Ishikawa (cell line): Measurements from ENCODE around the gene ATP9B.

Experiments
- CEBPB ChIP-seq: IDR thresholded peaks from 2 replicates; pipeline ENCODE4 v1.6.1; 2012
- CREB1 ChIP-seq: IDR thresholded peaks from 2 replicates; pipeline ENCODE4 v1.6.1; 2012; ENCODE audit warnings: low read depth
- EGR1 ChIP-seq: IDR thresholded peaks from 2 replicates; pipeline ENCODE4 v1.6.1; 2012
- EP300 ChIP-seq: IDR thresholded peaks from 2 replicates; pipeline ENCODE4 v1.6.1; 2012; ENCODE audit warnings: borderline replicate concordance
- FOXM1 ChIP-seq: IDR thresholded peaks from 2 replicates; pipeline ENCODE4 v1.6.1; 2012; ENCODE audit warnings: low read depth, borderline replicate concordance
- NFIC ChIP-seq: IDR thresholded peaks from 2 replicates; pipeline ENCODE4 v1.6.1; 2012
- RAD21 ChIP-seq: IDR thresholded peaks from 2 replicates; pipeline ENCODE4 v1.6.1; 2012; ENCODE audit warnings: low read depth
- TAF1 ChIP-seq: IDR thresholded peaks from 2 replicates; pipeline ENCODE4 v1.6.1; 2012; ENCODE audit warnings: low read depth, mild to moderate bottlenecking
- TCF12 ChIP-seq: IDR thresholded peaks from 2 replicates; pipeline ENCODE4 v1.6.1; 2012; ENCODE audit warnings: low read depth
- TEAD4 ChIP-seq: IDR thresholded peaks from 2 replicates; pipeline ENCODE4 v1.6.1; 2012
- YY1 ChIP-seq: IDR thresholded peaks from 2 replicates; pipeline ENCODE4 v1.6.1; 2012; ENCODE audit warnings: low read depth
- ZBTB7A ChIP-seq: IDR thresholded peaks from 2 replicates; pipeline ENCODE4 v1.6.1; 2012; ENCODE audit warnings: low read depth
- TF ChIP-seq, protein P1 (sequence below): IDR thresholded peaks from 2 replicates; pipeline ENCODE4 v1.6.1; 2012; ENCODE audit warnings: low read depth, mild to moderate bottlenecking
- TF ChIP-seq, protein P2 (sequence below): IDR thresholded peaks from 2 replicates; pipeline ENCODE4 v1.6.1; 2012
- TF ChIP-seq, protein P3 (sequence below): IDR thresholded peaks from 2 replicates; pipeline ENCODE4 v1.6.1; 2012

ATP9B gene

DNA sequence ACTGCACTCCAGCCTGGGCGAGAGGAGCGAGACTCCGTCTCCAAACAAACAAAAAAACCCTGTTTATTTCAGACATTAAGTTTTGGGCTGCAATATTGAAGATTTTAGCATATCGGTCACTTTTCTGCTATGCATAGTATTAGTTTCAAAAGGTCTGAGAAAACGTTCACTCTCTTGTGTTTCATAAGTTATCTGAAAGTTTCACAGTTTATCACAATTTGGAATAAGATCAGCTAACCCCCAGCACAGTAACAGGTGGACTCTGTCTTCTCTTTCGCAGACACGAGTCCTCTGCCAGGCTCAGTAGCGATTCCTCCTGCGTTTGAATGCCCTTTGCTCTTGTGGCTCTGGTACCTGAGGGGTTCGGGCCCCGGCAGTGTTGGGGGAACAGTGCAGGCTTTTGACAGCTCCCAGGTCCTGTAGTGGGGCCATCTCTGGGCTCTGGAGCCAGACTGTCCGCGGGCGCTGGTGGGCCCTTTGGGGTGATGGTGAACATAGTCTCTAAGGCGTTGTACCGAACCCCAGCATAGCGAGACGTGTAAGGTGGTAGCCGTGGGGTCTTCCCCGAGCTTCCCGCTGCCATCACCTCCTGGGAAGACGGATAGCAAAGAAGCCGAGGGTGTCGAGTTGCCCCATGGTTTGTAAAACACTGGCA lies 347.0 kb downstream of the ATP9B start:
- no peak for TF ChIP-seq EP300
- TF ChIP-seq, protein P1, sequence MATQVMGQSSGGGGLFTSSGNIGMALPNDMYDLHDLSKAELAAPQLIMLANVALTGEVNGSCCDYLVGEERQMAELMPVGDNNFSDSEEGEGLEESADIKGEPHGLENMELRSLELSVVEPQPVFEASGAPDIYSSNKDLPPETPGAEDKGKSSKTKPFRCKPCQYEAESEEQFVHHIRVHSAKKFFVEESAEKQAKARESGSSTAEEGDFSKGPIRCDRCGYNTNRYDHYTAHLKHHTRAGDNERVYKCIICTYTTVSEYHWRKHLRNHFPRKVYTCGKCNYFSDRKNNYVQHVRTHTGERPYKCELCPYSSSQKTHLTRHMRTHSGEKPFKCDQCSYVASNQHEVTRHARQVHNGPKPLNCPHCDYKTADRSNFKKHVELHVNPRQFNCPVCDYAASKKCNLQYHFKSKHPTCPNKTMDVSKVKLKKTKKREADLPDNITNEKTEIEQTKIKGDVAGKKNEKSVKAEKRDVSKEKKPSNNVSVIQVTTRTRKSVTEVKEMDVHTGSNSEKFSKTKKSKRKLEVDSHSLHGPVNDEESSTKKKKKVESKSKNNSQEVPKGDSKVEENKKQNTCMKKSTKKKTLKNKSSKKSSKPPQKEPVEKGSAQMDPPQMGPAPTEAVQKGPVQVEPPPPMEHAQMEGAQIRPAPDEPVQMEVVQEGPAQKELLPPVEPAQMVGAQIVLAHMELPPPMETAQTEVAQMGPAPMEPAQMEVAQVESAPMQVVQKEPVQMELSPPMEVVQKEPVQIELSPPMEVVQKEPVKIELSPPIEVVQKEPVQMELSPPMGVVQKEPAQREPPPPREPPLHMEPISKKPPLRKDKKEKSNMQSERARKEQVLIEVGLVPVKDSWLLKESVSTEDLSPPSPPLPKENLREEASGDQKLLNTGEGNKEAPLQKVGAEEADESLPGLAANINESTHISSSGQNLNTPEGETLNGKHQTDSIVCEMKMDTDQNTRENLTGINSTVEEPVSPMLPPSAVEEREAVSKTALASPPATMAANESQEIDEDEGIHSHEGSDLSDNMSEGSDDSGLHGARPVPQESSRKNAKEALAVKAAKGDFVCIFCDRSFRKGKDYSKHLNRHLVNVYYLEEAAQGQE = no peak
- no peak for TF ChIP-seq TAF1
- TF ChIP-seq ZBTB7A = no peak

DNA sequence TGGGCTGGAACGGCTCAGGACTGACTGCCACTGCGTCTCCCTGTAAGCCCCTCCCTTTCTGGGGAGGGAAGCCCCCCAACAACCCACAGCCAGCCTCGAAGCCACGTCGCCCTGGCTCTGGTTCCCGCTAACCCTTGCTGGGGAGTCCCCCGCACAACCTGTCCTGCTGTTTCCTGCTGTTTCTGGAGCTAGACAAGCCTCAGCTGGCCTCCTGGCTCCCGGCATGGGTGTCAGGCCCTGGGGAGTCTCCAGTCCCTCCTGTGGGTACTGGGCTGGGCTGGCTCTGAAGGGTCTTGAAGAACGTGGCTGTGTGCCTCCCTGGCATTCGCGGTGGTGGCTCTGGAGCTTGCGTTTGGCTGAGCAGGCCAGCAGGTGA lies 347.5 kb downstream of the ATP9B start:
- no peak for TF ChIP-seq YY1
- TF ChIP-seq CEBPB = no peak
- no peak for TF ChIP-seq TAF1

- TF ChIP-seq TEAD4 (no peak), CREB1 (no peak), RAD21 (no peak), ZBTB7A (no peak), YY1 (no peak), TAF1 (no peak), NFIC (no peak), EP300 (no peak), EGR1 (no peak), TCF12 (no peak), CEBPB (no peak)
- TF ChIP-seq, protein P1 = no peak
- TF ChIP-seq, protein P2, sequence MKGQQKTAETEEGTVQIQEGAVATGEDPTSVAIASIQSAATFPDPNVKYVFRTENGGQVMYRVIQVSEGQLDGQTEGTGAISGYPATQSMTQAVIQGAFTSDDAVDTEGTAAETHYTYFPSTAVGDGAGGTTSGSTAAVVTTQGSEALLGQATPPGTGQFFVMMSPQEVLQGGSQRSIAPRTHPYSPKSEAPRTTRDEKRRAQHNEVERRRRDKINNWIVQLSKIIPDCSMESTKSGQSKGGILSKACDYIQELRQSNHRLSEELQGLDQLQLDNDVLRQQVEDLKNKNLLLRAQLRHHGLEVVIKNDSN = no peak
Observed at GRCh38 chr18:79418236-79418635, 349.0 kb downstream of the ATP9B start.

GRCh38 chr18:79418642-79419041 lies 349.4 kb downstream of the ATP9B start:
- TF ChIP-seq RAD21 (no peak), EGR1 (no peak), TEAD4 (no peak), CREB1 (no peak), YY1 (no peak), TAF1 (no peak), NFIC (no peak), EP300 (no peak), CEBPB (no peak), FOXM1 (no peak), ZBTB7A (no peak), TCF12 (no peak)
- TF ChIP-seq, protein P2 = no peak
- TF ChIP-seq, protein P3, sequence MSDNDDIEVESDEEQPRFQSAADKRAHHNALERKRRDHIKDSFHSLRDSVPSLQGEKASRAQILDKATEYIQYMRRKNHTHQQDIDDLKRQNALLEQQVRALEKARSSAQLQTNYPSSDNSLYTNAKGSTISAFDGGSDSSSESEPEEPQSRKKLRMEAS = no peak
- TF ChIP-seq, protein P1 = no peak

- TF ChIP-seq ZBTB7A = no peak
- TF ChIP-seq, protein P2 = no peak
- TF ChIP-seq RAD21 = no peak
- no peak for TF ChIP-seq TCF12
- TF ChIP-seq TEAD4 = no peak
- no peak for TF ChIP-seq CEBPB
- TF ChIP-seq CREB1 = no peak
- TF ChIP-seq EP300 = no peak
- TF ChIP-seq, protein P3 = no peak
- TF ChIP-seq, protein P1 = no peak
- TF ChIP-seq NFIC = no peak
- no peak for TF ChIP-seq FOXM1
- no peak for TF ChIP-seq TAF1
- TF ChIP-seq EGR1 = no peak
- TF ChIP-seq YY1 = no peak
Observed at GRCh38 chr18:79420033-79420745, 351.0 kb downstream of the ATP9B start.
